Measurements from ENCODE around the gene PDC. TPM values are rescaled to one million over a fixed set of nuclear protein-coding genes. Genes with fewer than 3 reads are reported as not detected.
A peak's percentile ranks its signal among the peaks of the same experiment; 100 is the strongest.

The PDC gene
- total and polyA plus RNA-seq, 2 experiments from 2014 or later, result not detected

DNA sequence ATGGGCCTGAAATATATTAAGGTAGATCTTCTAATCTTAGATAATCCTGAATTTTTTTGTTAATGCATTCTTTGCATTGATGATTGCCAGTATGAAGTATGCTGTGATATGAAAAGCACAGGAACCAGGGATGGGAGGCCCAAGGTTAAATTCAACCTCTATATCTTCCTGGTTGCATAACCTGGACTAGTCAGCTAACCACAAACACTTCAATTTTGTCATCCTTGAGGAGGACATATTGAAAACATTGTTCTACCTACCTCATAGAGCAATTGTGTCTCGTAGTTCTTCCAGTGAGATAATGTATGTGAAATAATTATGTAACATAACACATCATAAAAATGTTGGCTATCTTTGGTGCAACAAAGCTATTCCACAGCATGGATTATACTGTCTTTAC, 25.6 kb downstream of the PDC start:
- no peak for DNase-seq (ENCODE audit: low spot score)
- Histone ChIP-seq H3K4me3 (no peak overlapping the region), H3K4me2 (no peak overlapping the region), H3K79me2 (no peaks in the 10 kb centered on the region), H3K9me2 (replicated peaks; ENCODE audit: insufficient read depth) (no peaks in the 10 kb centered on the region), H3K4me1 (ENCODE audit: insufficient read depth) (no peaks in the 10 kb centered on the region), H3K9me3 (ENCODE audit: low read depth) (no peaks in the 10 kb centered on the region), H4K20me1 (ENCODE audit: insufficient read depth, poor library complexity, severe bottlenecking) (no peaks in the 10 kb centered on the region), H3K27me3 (no peaks in the 10 kb centered on the region), H3K27ac (no peak overlapping the region), H2AFZ (no peak overlapping the region), H3K36me3 (replicated peaks; ENCODE audit: insufficient read depth, low read depth) (no peaks in the 10 kb centered on the region)
- 70% methylated on average over 1 of the region's 1 CpG for WGBS (ENCODE audit: low lambda C conversion rate, missing lambda C conversion rate)
- no peak for TF ChIP-seq EZH2phosphoT487 (IDR thresholded peaks at IDR 0.05; ENCODE audit: low read depth, severe bottlenecking, unreplicated experiment)
- no peak for TF ChIP-seq EZH2 (IDR thresholded peaks at IDR 0.05; ENCODE audit: borderline replicate concordance)
- TF ChIP-seq, protein P1, sequence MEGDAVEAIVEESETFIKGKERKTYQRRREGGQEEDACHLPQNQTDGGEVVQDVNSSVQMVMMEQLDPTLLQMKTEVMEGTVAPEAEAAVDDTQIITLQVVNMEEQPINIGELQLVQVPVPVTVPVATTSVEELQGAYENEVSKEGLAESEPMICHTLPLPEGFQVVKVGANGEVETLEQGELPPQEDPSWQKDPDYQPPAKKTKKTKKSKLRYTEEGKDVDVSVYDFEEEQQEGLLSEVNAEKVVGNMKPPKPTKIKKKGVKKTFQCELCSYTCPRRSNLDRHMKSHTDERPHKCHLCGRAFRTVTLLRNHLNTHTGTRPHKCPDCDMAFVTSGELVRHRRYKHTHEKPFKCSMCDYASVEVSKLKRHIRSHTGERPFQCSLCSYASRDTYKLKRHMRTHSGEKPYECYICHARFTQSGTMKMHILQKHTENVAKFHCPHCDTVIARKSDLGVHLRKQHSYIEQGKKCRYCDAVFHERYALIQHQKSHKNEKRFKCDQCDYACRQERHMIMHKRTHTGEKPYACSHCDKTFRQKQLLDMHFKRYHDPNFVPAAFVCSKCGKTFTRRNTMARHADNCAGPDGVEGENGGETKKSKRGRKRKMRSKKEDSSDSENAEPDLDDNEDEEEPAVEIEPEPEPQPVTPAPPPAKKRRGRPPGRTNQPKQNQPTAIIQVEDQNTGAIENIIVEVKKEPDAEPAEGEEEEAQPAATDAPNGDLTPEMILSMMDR (IDR thresholded peaks at IDR 0.05; ENCODE audit: poor library complexity), result no peak

- H3K4me2 ChIP-seq, result no peak overlapping the region
- 84% methylated on average over 3 of the region's 3 CpGs for WGBS (ENCODE audit: low lambda C conversion rate, missing lambda C conversion rate)
These were observed 31.9 kb downstream of the PDC start for GRCh38 chr1:186429017-186429416.

GRCh38 chr1:186426118-186426517, 34.8 kb downstream of the PDC start:
- TF ChIP-seq, protein P1 (IDR thresholded peaks at IDR 0.05; ENCODE audit: poor library complexity), result no peak
- no peaks in the 10 kb centered on the region for H3K27me3 ChIP-seq
- no peaks in the 10 kb centered on the region for H3K9me2 ChIP-seq (replicated peaks; ENCODE audit: insufficient read depth)
- H3K9me3 ChIP-seq (ENCODE audit: low read depth), result no peaks in the 10 kb centered on the region
- 88% methylated on average over 3 of the region's 3 CpGs for WGBS (ENCODE audit: low lambda C conversion rate, missing lambda C conversion rate)
- no peaks in the 10 kb centered on the region for H4K20me1 ChIP-seq (ENCODE audit: insufficient read depth, poor library complexity, severe bottlenecking)
- H3K4me1 ChIP-seq (ENCODE audit: insufficient read depth), result no peaks in the 10 kb centered on the region
- no peaks in the 10 kb centered on the region for H3K79me2 ChIP-seq
- DNase-seq (ENCODE audit: low spot score), result no peak
- H3K36me3 ChIP-seq (replicated peaks; ENCODE audit: insufficient read depth, low read depth), result no peaks in the 10 kb centered on the region
- no peak overlapping the region for H3K4me2 ChIP-seq
- no peak overlapping the region for H2AFZ ChIP-seq
- no peak overlapping the region for H3K27ac ChIP-seq
- no peak overlapping the region for H3K4me3 ChIP-seq

More at GRCh38 chr1:186429017-186429416, 31.9 kb downstream of the PDC start:
- DNase-seq (ENCODE audit: low spot score), result no peak
- TF ChIP-seq EZH2 (IDR thresholded peaks at IDR 0.05; ENCODE audit: borderline replicate concordance) (no peak), EZH2phosphoT487 (IDR thresholded peaks at IDR 0.05; ENCODE audit: low read depth, severe bottlenecking, unreplicated experiment) (no peak)
- TF ChIP-seq, protein P1 (IDR thresholded peaks at IDR 0.05; ENCODE audit: poor library complexity), result no peak
- H3K36me3 ChIP-seq (replicated peaks; ENCODE audit: insufficient read depth, low read depth), result no peaks in the 10 kb centered on the region
- H3K27ac ChIP-seq, result no peak overlapping the region
- H3K9me3 ChIP-seq (ENCODE audit: low read depth), result no peaks in the 10 kb centered on the region
- H3K27me3 ChIP-seq, result no peaks in the 10 kb centered on the region
- no peaks in the 10 kb centered on the region for H3K4me1 ChIP-seq (ENCODE audit: insufficient read depth)
- no peaks in the 10 kb centered on the region for H3K79me2 ChIP-seq
- no peaks in the 10 kb centered on the region for H3K9me2 ChIP-seq (replicated peaks; ENCODE audit: insufficient read depth)
- H4K20me1 ChIP-seq (ENCODE audit: insufficient read depth, poor library complexity, severe bottlenecking), result no peaks in the 10 kb centered on the region
- no peak overlapping the region for H3K4me3 ChIP-seq
- no peak overlapping the region for H2AFZ ChIP-seq

DNA sequence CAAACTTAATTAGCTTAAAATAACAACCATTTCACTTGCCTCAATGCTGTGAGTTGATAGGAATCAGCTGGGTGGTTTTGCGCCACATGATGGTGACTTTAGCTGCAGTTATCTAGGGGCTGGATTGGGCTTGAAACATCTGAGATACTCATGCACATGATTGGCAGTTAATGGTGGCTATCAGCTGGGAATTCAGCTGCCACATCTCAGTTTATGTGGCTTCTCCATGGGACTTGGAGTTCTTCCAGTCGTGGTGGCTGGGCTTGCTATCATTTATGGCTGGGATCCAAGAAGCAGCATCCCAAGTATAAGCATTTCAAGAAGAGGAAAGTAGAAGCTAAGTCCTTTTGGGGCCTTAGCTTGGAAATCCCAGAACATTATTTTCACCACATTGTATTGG, 36.4 kb downstream of the PDC start:
- TF ChIP-seq, protein P1 (IDR thresholded peaks at IDR 0.05; ENCODE audit: poor library complexity), result no peak
- TF ChIP-seq EZH2phosphoT487 (IDR thresholded peaks at IDR 0.05; ENCODE audit: low read depth, severe bottlenecking, unreplicated experiment) (no peak), EZH2 (IDR thresholded peaks at IDR 0.05; ENCODE audit: borderline replicate concordance) (no peak)
- H4K20me1 ChIP-seq (ENCODE audit: insufficient read depth, poor library complexity, severe bottlenecking), result no peaks in the 10 kb centered on the region
- H3K79me2 ChIP-seq, result no peaks in the 10 kb centered on the region
- no peak overlapping the region for H3K4me2 ChIP-seq
- no peaks in the 10 kb centered on the region for H3K4me1 ChIP-seq (ENCODE audit: insufficient read depth)
- H3K27me3 ChIP-seq, result no peaks in the 10 kb centered on the region
- no peak overlapping the region for H3K4me3 ChIP-seq
- WGBS (ENCODE audit: low lambda C conversion rate, missing lambda C conversion rate), result 67% methylated on average over 2 of the region's 2 CpGs
- DNase-seq (ENCODE audit: low spot score), result peak; percentile 25
- no peaks in the 10 kb centered on the region for H3K36me3 ChIP-seq (replicated peaks; ENCODE audit: insufficient read depth, low read depth)
- H2AFZ ChIP-seq, result no peak overlapping the region
- H3K27ac ChIP-seq, result no peak overlapping the region
- no peaks in the 10 kb centered on the region for H3K9me2 ChIP-seq (replicated peaks; ENCODE audit: insufficient read depth)
- H3K9me3 ChIP-seq (ENCODE audit: low read depth), result no peaks in the 10 kb centered on the region
